Loucy (cell line): Measurements from ENCODE around the gene ENPP3.

ENCODE experiments used
- H2AFZ ChIP-seq: fragments of 200-600 bp; sonication (generic); 2 replicates; pipeline ENCODE4 v1.6.0; 2016; ENCODE audit warnings: antibody characterized with exemption, mild to moderate bottlenecking, low read length, moderate library complexity
- H3F3A ChIP-seq: fragments of 200-600 bp; 2 replicates; pipeline ENCODE4 v1.6.0; 2016; ENCODE audit warnings: antibody characterized with exemption, low read depth, mild to moderate bottlenecking
- H3K27me3 ChIP-seq: fragments of 200-600 bp; sonication (generic); 2 replicates; pipeline ENCODE4 v1.6.1; 2014; ENCODE audit warnings: low read length, mild to moderate bottlenecking; ENCODE audit not compliant: insufficient read depth, poor library complexity, severe bottlenecking
- H3K36me3 ChIP-seq: fragments of 200-600 bp; sonication (generic); 2 replicates; pipeline ENCODE4 v1.6.1; 2016; ENCODE audit warnings: low read length; ENCODE audit not compliant: insufficient read depth
- H3K4me1 ChIP-seq: fragments of 200-600 bp; sonication (generic); 2 replicates; pipeline ENCODE4 v1.5.1; 2014; ENCODE audit warnings: low read length, mild to moderate bottlenecking; ENCODE audit not compliant: insufficient read depth, poor library complexity, severe bottlenecking
- H3K4me2 ChIP-seq: fragments of 200-600 bp; sonication (generic); 2 replicates; pipeline ENCODE4 v1.6.0; 2014; ENCODE audit warnings: antibody characterized with exemption, low read length, low read depth, mild to moderate bottlenecking; ENCODE audit not compliant: poor library complexity, severe bottlenecking
- H3K4me3 ChIP-seq: fragments of 200-600 bp; sonication (generic); 2 replicates; pipeline ENCODE4 v1.5.1; 2014; ENCODE audit warnings: low read length, mild to moderate bottlenecking, mixed read lengths; ENCODE audit not compliant: poor library complexity, severe bottlenecking
- H3K79me2 ChIP-seq: fragments of 200-600 bp; sonication (generic); 2 replicates; pipeline ENCODE4 v1.6.1; 2014; ENCODE audit warnings: low read length; ENCODE audit not compliant: insufficient read depth
- H3K9ac ChIP-seq: fragments of 200-600 bp; sonication (generic); 2 replicates; pipeline ENCODE4 v1.6.0; 2014; ENCODE audit warnings: mild to moderate bottlenecking, low read depth, low read length, moderate library complexity; ENCODE audit not compliant: poor library complexity, severe bottlenecking
- H3K9me2 ChIP-seq: fragments of 200-600 bp; sonication (generic); replicated peaks from 2 replicates; pipeline ENCODE4 v1.6.1; 2016; ENCODE audit warnings: low read depth, low read length, mixed read lengths
- H3K9me3 ChIP-seq: fragments of 200-600 bp; sonication (generic); 2 replicates; pipeline ENCODE4 v1.6.1; 2014; ENCODE audit warnings: mild to moderate bottlenecking, antibody characterized with exemption, low read length, low read depth; ENCODE audit not compliant: insufficient read depth
- H4K20me1 ChIP-seq: fragments of 200-600 bp; sonication (generic); 2 replicates; pipeline ENCODE4 v1.6.0; 2014; ENCODE audit warnings: antibody characterized with exemption, low read length, mild to moderate bottlenecking; ENCODE audit not compliant: insufficient read depth, poor library complexity, severe bottlenecking
- EZH2phosphoT487 ChIP-seq: fragments of 200-600 bp; IDR thresholded peaks from 2 replicates; pipeline ENCODE4 v1.6.1; 2018; ENCODE audit warnings: antibody characterized with exemption, mild to moderate bottlenecking, moderate library complexity, borderline replicate concordance
- TF ChIP-seq, protein P1 (sequence below): fragments of 200-600 bp; sonication (generic); conservative IDR thresholded peaks from 2 replicates; pipeline ENCODE4 v1.5.1; 2014; ENCODE audit warnings: mild to moderate bottlenecking, antibody characterized with exemption, low read length

Gene ENPP3

DNA sequence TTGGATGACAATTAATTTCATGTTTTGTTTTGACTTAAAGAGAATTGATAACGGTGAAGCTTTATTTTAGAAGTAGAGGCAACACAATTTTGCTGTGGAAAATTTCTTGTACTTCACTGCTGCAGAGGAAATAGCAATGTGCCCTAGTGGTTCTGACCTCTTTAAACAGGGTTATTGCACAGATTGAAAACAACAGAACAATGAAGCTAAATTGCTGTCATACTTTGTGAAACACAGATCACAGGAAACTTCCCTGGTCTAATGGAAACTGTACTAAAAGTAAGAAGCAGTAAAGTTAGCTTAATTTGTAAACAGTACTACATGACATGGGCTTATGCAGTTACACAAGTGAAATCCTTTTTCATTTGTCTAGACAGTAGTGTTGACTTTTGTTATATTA lies 32.8 kb downstream of the ENPP3 start:
- no peak overlapping the region for H2AFZ ChIP-seq
- H3K4me3 ChIP-seq, result no peak overlapping the region
- no peaks in the 10 kb centered on the region for H3F3A ChIP-seq
- no peaks in the 10 kb centered on the region for H3K27me3 ChIP-seq
- no peaks in the 10 kb centered on the region for H3K9me3 ChIP-seq
- no peaks in the 10 kb centered on the region for H3K4me1 ChIP-seq
- no peaks in the 10 kb centered on the region for H3K9me2 ChIP-seq
- no peak overlapping the region for H3K4me2 ChIP-seq
- no peaks in the 10 kb centered on the region for H3K79me2 ChIP-seq
- TF ChIP-seq, protein P1, sequence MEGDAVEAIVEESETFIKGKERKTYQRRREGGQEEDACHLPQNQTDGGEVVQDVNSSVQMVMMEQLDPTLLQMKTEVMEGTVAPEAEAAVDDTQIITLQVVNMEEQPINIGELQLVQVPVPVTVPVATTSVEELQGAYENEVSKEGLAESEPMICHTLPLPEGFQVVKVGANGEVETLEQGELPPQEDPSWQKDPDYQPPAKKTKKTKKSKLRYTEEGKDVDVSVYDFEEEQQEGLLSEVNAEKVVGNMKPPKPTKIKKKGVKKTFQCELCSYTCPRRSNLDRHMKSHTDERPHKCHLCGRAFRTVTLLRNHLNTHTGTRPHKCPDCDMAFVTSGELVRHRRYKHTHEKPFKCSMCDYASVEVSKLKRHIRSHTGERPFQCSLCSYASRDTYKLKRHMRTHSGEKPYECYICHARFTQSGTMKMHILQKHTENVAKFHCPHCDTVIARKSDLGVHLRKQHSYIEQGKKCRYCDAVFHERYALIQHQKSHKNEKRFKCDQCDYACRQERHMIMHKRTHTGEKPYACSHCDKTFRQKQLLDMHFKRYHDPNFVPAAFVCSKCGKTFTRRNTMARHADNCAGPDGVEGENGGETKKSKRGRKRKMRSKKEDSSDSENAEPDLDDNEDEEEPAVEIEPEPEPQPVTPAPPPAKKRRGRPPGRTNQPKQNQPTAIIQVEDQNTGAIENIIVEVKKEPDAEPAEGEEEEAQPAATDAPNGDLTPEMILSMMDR, result no peak
- no peak for TF ChIP-seq EZH2phosphoT487
- H3K9ac ChIP-seq, result no peak overlapping the region
- no peaks in the 10 kb centered on the region for H4K20me1 ChIP-seq
- no peaks in the 10 kb centered on the region for H3K36me3 ChIP-seq

DNA sequence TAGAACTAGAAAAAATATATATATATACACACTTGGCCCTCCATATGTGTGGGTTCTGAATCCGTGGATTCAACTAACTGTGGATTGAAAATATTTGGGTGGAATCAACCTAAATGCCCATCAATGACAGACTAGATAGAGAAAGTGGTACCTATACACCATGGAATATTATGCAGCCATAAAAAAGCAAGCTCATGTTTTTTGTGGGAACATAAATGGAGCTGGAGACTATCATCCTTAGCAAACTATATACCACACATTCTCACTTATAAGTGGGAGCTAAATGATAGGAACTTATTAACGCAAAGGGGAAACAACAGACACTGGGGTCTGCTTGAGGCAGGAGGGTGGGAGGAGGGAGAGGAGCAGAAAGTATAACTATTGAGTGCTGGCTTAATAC lies 36.1 kb downstream of the ENPP3 start:
- Histone ChIP-seq H2AFZ (no peak overlapping the region), H3K9me3 (no peaks in the 10 kb centered on the region), H3K27me3 (no peaks in the 10 kb centered on the region), H3K36me3 (no peaks in the 10 kb centered on the region), H3K9ac (no peak overlapping the region), H3F3A (no peaks in the 10 kb centered on the region), H4K20me1 (no peaks in the 10 kb centered on the region), H3K79me2 (no peaks in the 10 kb centered on the region), H3K4me2 (no peak overlapping the region), H3K9me2 (no peaks in the 10 kb centered on the region), H3K4me3 (no peak overlapping the region), H3K4me1 (no peaks in the 10 kb centered on the region)
- TF ChIP-seq, protein P1, result no peak
- no peak for TF ChIP-seq EZH2phosphoT487

- Histone ChIP-seq H3K9ac (no peak overlapping the region), H3K9me2 (no peaks in the 10 kb centered on the region), H2AFZ (no peak overlapping the region), H4K20me1 (no peaks in the 10 kb centered on the region), H3K36me3 (no peaks in the 10 kb centered on the region), H3K27me3 (no peaks in the 10 kb centered on the region), H3K79me2 (no peaks in the 10 kb centered on the region), H3K4me1 (no peaks in the 10 kb centered on the region), H3K4me3 (no peak overlapping the region), H3K4me2 (no peak overlapping the region), H3F3A (no peaks in the 10 kb centered on the region), H3K9me3 (no peaks in the 10 kb centered on the region)
- TF ChIP-seq EZH2phosphoT487, result no peak
- TF ChIP-seq, protein P1, result no peak
Observed at GRCh38 chr6:131678442-131678841, 41.3 kb downstream of the ENPP3 start.
